ENCODE results near the gene STRAP. TPM values are rescaled to one million over a fixed set of nuclear protein-coding genes. Genes with fewer than 3 reads are reported as not detected.

The STRAP gene
- total and polyA plus RNA-seq, 10 of the 15 experiments (the other 5 are each of a cell fraction or from before 2014, with no cell fraction given): 64.3 to 281 (median 119) TPM

DNA sequence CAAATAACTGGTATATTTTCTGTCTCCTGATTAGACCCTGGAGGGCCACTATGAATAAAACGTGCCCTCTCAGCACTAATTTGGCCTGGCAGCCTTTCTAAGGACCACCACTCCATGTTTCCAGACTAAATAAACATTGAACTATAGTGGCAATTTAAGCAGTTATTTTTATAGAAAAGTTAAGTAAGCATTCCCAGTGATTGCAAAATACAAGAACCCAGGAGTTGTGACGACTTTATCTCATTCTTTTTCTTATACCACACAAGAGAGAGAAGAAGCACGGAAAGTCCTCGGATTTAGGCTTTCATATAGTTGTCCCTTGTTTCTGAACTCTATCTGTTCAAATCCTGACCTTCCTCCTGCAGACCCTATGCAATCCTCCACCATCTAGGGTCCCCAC lies 23.1 kb upstream of the STRAP start:
- TF ChIP-seq NR2F1 (conservative IDR thresholded peaks at IDR 0.05): no peak
- TF ChIP-seq RBBP5 (conservative IDR thresholded peaks at IDR 0.05): no peak
- TF ChIP-seq CREB1 (IDR thresholded peaks at IDR 0.05; ENCODE audit: low read depth): no peak
- no peak for TF ChIP-seq SPI1 (IDR thresholded peaks at IDR 0.05; ENCODE audit: borderline replicate concordance, insufficient read depth, low read depth, low read length)
- TF ChIP-seq, protein P1, sequence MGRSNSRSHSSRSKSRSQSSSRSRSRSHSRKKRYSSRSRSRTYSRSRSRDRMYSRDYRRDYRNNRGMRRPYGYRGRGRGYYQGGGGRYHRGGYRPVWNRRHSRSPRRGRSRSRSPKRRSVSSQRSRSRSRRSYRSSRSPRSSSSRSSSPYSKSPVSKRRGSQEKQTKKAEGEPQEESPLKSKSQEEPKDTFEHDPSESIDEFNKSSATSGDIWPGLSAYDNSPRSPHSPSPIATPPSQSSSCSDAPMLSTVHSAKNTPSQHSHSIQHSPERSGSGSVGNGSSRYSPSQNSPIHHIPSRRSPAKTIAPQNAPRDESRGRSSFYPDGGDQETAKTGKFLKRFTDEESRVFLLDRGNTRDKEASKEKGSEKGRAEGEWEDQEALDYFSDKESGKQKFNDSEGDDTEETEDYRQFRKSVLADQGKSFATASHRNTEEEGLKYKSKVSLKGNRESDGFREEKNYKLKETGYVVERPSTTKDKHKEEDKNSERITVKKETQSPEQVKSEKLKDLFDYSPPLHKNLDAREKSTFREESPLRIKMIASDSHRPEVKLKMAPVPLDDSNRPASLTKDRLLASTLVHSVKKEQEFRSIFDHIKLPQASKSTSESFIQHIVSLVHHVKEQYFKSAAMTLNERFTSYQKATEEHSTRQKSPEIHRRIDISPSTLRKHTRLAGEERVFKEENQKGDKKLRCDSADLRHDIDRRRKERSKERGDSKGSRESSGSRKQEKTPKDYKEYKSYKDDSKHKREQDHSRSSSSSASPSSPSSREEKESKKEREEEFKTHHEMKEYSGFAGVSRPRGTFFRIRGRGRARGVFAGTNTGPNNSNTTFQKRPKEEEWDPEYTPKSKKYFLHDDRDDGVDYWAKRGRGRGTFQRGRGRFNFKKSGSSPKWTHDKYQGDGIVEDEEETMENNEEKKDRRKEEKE (IDR thresholded peaks at IDR 0.05): no peak
- TF ChIP-seq FOXK2 (IDR thresholded peaks at IDR 0.05): no peak
- no peak for TF ChIP-seq CBFB (IDR thresholded peaks at IDR 0.05; ENCODE audit: low read depth)
- no peak for TF ChIP-seq NR2C2 (IDR thresholded peaks at IDR 0.05; ENCODE audit: borderline replicate concordance, control insufficient read depth, insufficient read length, low read depth)
- TF ChIP-seq SUPT20H (IDR thresholded peaks at IDR 0.05; ENCODE audit: borderline replicate concordance, control insufficient read depth, low read depth, low read length): no peak
- no peak for TF ChIP-seq MEF2B (IDR thresholded peaks at IDR 0.05; ENCODE audit: partially characterized antibody, poor library complexity, severe bottlenecking)
- RAD21 ChIA-PET (ENCODE audit: unreplicated experiment): interaction anchor here (1.1 to 5.1 kb wide), 8 partner anchors 11 to 327 kb away, joined by 3 to 215 read pairs (median 12); no protein-coding TSS in a partner anchor
- in situ Hi-C loops (cut with MboI) (loop anchor here (10.0 kb wide), 1 partner anchor 584 kb away; no protein-coding TSS in a partner anchor), intact Hi-C loops (cut with micrococcal nuclease; ENCODE audit: unreplicated experiment) (loop anchor here (5.0 kb wide), 2 partner anchors 72 to 582 kb away; partner anchors contain the start of gene EPS8)
- BruUV-seq (replicated peaks): no TSS peak
- Histone ChIP-seq H3K27me3 (replicated peaks in 1 of 2; ENCODE audit: control insufficient read depth in 2 of 2, insufficient read depth in 2 of 2, low read length in 1 of 2) (no peaks in the 10 kb centered on the region), H3K9ac (ENCODE audit: control insufficient read depth, insufficient read depth, low read length) (no peak overlapping the region), H3K79me2 (ENCODE audit: control insufficient read depth, insufficient read depth, low read length) (no peaks in the 10 kb centered on the region), H4K20me1 (ENCODE audit: control insufficient read depth, insufficient read depth) (no peaks in the 10 kb centered on the region), H3K4me1 (ENCODE audit: control insufficient read depth, insufficient read depth, low read length) (no peaks in the 10 kb centered on the region), H2AFZ (ENCODE audit: control insufficient read depth, low read depth, low read length) (no peak overlapping the region), H3K4me3 (no peak overlapping the region), H3K4me2 (ENCODE audit: control insufficient read depth, insufficient read depth) (no peak overlapping the region), H3K36me3 (ENCODE audit: control insufficient read depth in 2 of 2, insufficient read depth in 2 of 2, low read length in 1 of 2) (no peaks in the 10 kb centered on the region), H3K9me3 (replicated peaks; ENCODE audit: control insufficient read depth, insufficient read depth, low read length) (no peaks in the 10 kb centered on the region), H3K27ac (ENCODE audit: control insufficient read depth, insufficient read depth) (no peak overlapping the region)
- SMC1A ChIA-PET (ENCODE audit: uncharacterized antibody, unreplicated experiment): interaction anchor here (1.0 to 17.7 kb wide), 16 partner anchors 11 to 580 kb away, joined by 3 to 466 read pairs (median 6); no protein-coding TSS in a partner anchor
- CTCF ChIA-PET: interaction anchor here (0.9 to 19.2 kb wide), 15 partner anchors 10 to 587 kb away, joined by 3 to 478 read pairs (median 11); partner anchors contain the start of gene DERA
- POLR2A ChIA-PET: interaction anchor here (0.6 to 1.2 kb wide), 2 partner anchors 86 to 278 kb away, joined by 4 to 9 read pairs; no protein-coding TSS in a partner anchor
- ATAC-seq: no peak
- FAIRE-seq: no peak
- no peak for DNase-seq (ENCODE audit: low read depth, low spot score)
- WGBS (ENCODE audit: insufficient coverage, insufficient replicate concordance, low lambda C conversion rate, missing lambda C conversion rate): 28% methylated on average over 4 of the region's 4 CpGs

Measured in GM12878 (cell line).